HepG2 (cell line): Measurements from ENCODE around the gene SLIT3. TPM values are rescaled to one million over a fixed set of nuclear protein-coding genes. Genes with fewer than 3 reads are reported as not detected.

ENCODE experiments used
- ATAC-seq: fragments of 200-7000 bp; cut with Tn5 transposase; 3 replicates; pipeline ENCODE4 v1.9.1; 2020; ENCODE audit warnings: mild to moderate bottlenecking, moderate library complexity
- BruUV-seq: library from RNA; stranded (reverse); fragments of 400-500 nt; replicated peaks from 2 replicates; lab custom pipeline; 2021; lab: Mats Ljungman, UMichigan
- CTCF ChIA-PET: fragments of 300-600 bp; formaldehyde crosslinking; extraction: SDS; loops from one replicate; lab custom pipeline; 2021; ENCODE audit warnings: low total read pairs, inconsistent platforms, low intra/inter-chr PET ratio; lab: Yijun Ruan, JAX
- POLR2A ChIA-PET: fragments of 350-600 bp; sonication (Branson Sonifier 250); formaldehyde crosslinking; loops from one replicate; lab custom pipeline; 2020; ENCODE audit warnings: antibody characterized with exemption, inconsistent platforms; lab: Yijun Ruan, JAX
- DNase-seq: peaks from one replicate; pipeline ENCODE4 v3.0.0-alpha.2; 2015; ENCODE audit warnings: low spot score
- FAIRE-seq: peaks from 3 replicates; lab custom pipeline; 2011; peaks lifted over from hg19 to GRCh38; lab: Jason Lieb, UNC
- H2AFZ ChIP-seq: one replicate; pipeline ENCODE4 v1.6.1; 2011; ENCODE audit warnings: low read length, inconsistent platforms
- H3K27ac ChIP-seq: fragments of 300-600 bp; 3 replicates; pipeline ENCODE4 v1.8.0; 2011; ENCODE audit warnings: mixed run types, mild to moderate bottlenecking, mixed read lengths, low read length, inconsistent platforms; ENCODE audit not compliant: insufficient read depth; ENCODE audit errors: extremely low read length
- H3K27me3 ChIP-seq, 2 experiments: fragments of 200-600 bp in 1 of 2; 2 replicates in 1 of 2; 3 replicates in 1 of 2; pipeline versions ENCODE4 v1.6.0 to v1.8.0; 2011; ENCODE audit warnings: low read length in 2 of 2, mild to moderate bottlenecking in 2 of 2, moderate library complexity in 2 of 2, inconsistent platforms in 1 of 2; ENCODE audit not compliant: insufficient read depth in 2 of 2, control insufficient read depth in 1 of 2
- H3K36me3 ChIP-seq, 2 experiments: fragments of 200-600 bp in 1 of 2; replicated peaks in 1 of 2; 2 replicates in 1 of 2; 3 replicates in 1 of 2; pipeline versions ENCODE4 v1.5.1 to v1.8.0; 2011; ENCODE audit warnings: low read length in 2 of 2, inconsistent platforms in 1 of 2; ENCODE audit not compliant: insufficient read depth in 2 of 2, control insufficient read depth in 1 of 2
- H3K4me1 ChIP-seq: 2 replicates; pipeline ENCODE4 v1.5.1; 2012; ENCODE audit warnings: low read length, inconsistent platforms; ENCODE audit not compliant: insufficient read depth
- H3K4me2 ChIP-seq: 2 replicates; pipeline ENCODE4 v1.6.0; 2011; ENCODE audit warnings: low read depth, low read length, inconsistent platforms
- H3K4me3 ChIP-seq, 3 experiments: fragments of 200-600 bp in 1 of 3; sonication (generic), shearing (Covaris generic) in 1 of 3; replicated peaks in 1 of 3; 2 replicates each; pipeline ENCODE4 v1.5.1; 2011 to 2016; ENCODE audit warnings: low read length in 3 of 3, inconsistent platforms in 2 of 3, low read depth in 2 of 3, mild to moderate bottlenecking in 2 of 3, control low read depth in 1 of 3, mixed read lengths in 1 of 3; ENCODE audit not compliant: insufficient read depth in 1 of 3
- H3K79me2 ChIP-seq: one replicate; pipeline ENCODE4 v1.6.1; 2011; ENCODE audit warnings: low read length, inconsistent platforms; ENCODE audit not compliant: insufficient read depth
- H3K9ac ChIP-seq: 2 replicates; pipeline ENCODE4 v1.6.0; 2011; ENCODE audit warnings: mild to moderate bottlenecking, low read depth, low read length, inconsistent platforms; ENCODE audit not compliant: insufficient read depth
- H3K9me3 ChIP-seq: 2 replicates; pipeline ENCODE4 v1.5.1; 2012; ENCODE audit warnings: mild to moderate bottlenecking, low read length
- H4K20me1 ChIP-seq: 2 replicates; pipeline ENCODE4 v1.6.0; 2011; ENCODE audit warnings: inconsistent platforms, mild to moderate bottlenecking, low read length, moderate library complexity; ENCODE audit not compliant: insufficient read depth
- ARID5B ChIP-seq: IDR thresholded peaks from 2 replicates; pipeline ENCODE4 v1.4.0; 2020; ENCODE audit warnings: mild to moderate bottlenecking, missing genetic modification reagents
- DR1 ChIP-seq: sonication (generic); formaldehyde crosslinking; IDR thresholded peaks from 2 replicates; pipeline ENCODE4 v1.8.0; 2021; ENCODE audit warnings: mild to moderate bottlenecking, missing genetic modification reagents, inconsistent platforms
- HIC2 ChIP-seq: sonication (generic); formaldehyde crosslinking; IDR thresholded peaks from 2 replicates; pipeline ENCODE4 v1.9.0; 2022; ENCODE audit warnings: low read depth, missing genetic modification reagents
- ZNF383 ChIP-seq: sonication (generic); formaldehyde crosslinking; IDR thresholded peaks from 2 replicates; pipeline ENCODE4 v1.4.0; 2020; ENCODE audit warnings: missing genetic modification reagents, mild to moderate bottlenecking, borderline replicate concordance
- WGBS: methylation state at CpG from one replicate; pipeline ENCODE4 v1.1.6; 2017; ENCODE audit warnings: low lambda C conversion rate; 5-methylcytosine and 5-hydroxymethylcytosine counted together
- in situ Hi-C: cut with HindIII; loops from 2 replicates; pipeline ENCODE4 v1.10.0; 2017; ENCODE audit warnings: low pct_unique_long_range_greater_than_20kb; ENCODE audit not compliant: extremely low pct_ligation_motif_present
- intact Hi-C: fragments of 100-400 bp; cut with micrococcal nuclease; formaldehyde crosslinking; loops from one replicate; pipeline ENCODE4 v1.10.0; 2022; ENCODE audit not compliant: unreplicated experiment
- polyA plus RNA-seq, 8 experiments: library from polyadenylated mRNA; depleted of rRNA in 3 of 8; stranded (reverse) in 7 of 8; unstranded in 1 of 8; fragments of >200 nt; fragmentation: Illumina TruSeq in 4 of 8; extraction: Trizol in 4 of 8; gene quantifications; 2 replicates each; pipeline versions ENCODE4 v1.2.1 to v1.2.3, GENCODE V29; 2011 to 2016; ENCODE audit warnings: low read depth in 4 of 8, missing spikeins in 1 of 8, mixed read lengths in 1 of 8; ENCODE audit not compliant: insufficient read depth in 1 of 8
- total RNA-seq, 5 experiments: library from RNA; depleted of rRNA; stranded (reverse); fragments of >200 nt; fragmentation: Illumina TruSeq; extraction: Trizol; gene quantifications; 2 replicates each; pipeline ENCODE4 v1.2.3, GENCODE V29; 2016; ENCODE audit warnings: low read depth in 1 of 5
- TF ChIP-seq, protein P1 (sequence below): sonication (generic); formaldehyde crosslinking; IDR thresholded peaks from 2 replicates; pipeline ENCODE4 v1.8.1; 2023; ENCODE audit warnings: mild to moderate bottlenecking, missing genetic modification reagents, borderline replicate concordance

SLIT3 gene
- total and polyA plus RNA-seq, 2 of the 13 experiments (the other 11 are each of a cell fraction or from before 2014, with no cell fraction given) = not detected

- FAIRE-seq = no peak
- no peaks in the 10 kb centered on the region; a peak in 2 of 5 replicates for H3K27me3 ChIP-seq
- H3K79me2 ChIP-seq = no peaks in the 10 kb centered on the region
- no peak for DNase-seq
- H2AFZ ChIP-seq = no peak overlapping the region
- no peak overlapping the region for H3K4me3 ChIP-seq
- POLR2A ChIA-PET = no interaction called here
- CTCF ChIA-PET = no interaction called here
- H3K4me1 ChIP-seq = peaks cover 11% of the 10 kb centered on the region
- H3K4me2 ChIP-seq = no peak overlapping the region
- no peaks in the 10 kb centered on the region for H3K9me3 ChIP-seq
- TF ChIP-seq HIC2 (CRISPR knock-in tag) = no peak
- no peak for TF ChIP-seq ZNF383
- no peak for TF ChIP-seq DR1
- TF ChIP-seq ARID5B (CRISPR knock-in tag) = no peak
- TF ChIP-seq, protein P1, sequence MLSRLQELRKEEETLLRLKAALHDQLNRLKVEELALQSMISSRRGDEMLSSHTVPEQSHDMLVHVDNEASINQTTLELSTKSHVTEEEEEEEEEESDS = no peak
- H4K20me1 ChIP-seq = no peaks in the 10 kb centered on the region
- no peak for ATAC-seq
- no peak overlapping the region for H3K9ac ChIP-seq
- WGBS = 44% methylated on average over 6 of the region's 6 CpGs
- no peaks in the 10 kb centered on the region for H3K36me3 ChIP-seq
- in situ Hi-C loops (no loop called here), intact Hi-C loops (no loop called here)
- H3K27ac ChIP-seq = no peak overlapping the region
- no TSS peak for BruUV-seq
These were observed 127.6 kb downstream of the SLIT3 start for GRCh38 chr5:169173372-169173771.
